Astrocyte (in vitro differentiated cells and primary cell): ENCODE data around the gene SLC25A30. TPM values are rescaled to one million over a fixed set of nuclear protein-coding genes. Genes with fewer than 3 reads are reported as not detected.

Experiments
- DNase-seq: peaks from one replicate; pipeline ENCODE4 v3.0.0-alpha.2; 2010; ENCODE audit warnings: low read depth
- FAIRE-seq: peaks from 2 replicates; lab custom pipeline; 2011; peaks lifted over from hg19 to GRCh38; lab: Jason Lieb, UNC
- H2AFZ ChIP-seq: 2 replicates; pipeline ENCODE4 v1.6.0; 2012; ENCODE audit warnings: low read depth, low read length, inconsistent platforms
- H3K27ac ChIP-seq: 2 replicates; pipeline ENCODE4 v1.5.1; 2011; ENCODE audit warnings: low read depth, low read length, inconsistent platforms
- H3K27me3 ChIP-seq: 2 replicates; pipeline ENCODE4 v1.6.0; 2011; ENCODE audit warnings: low read length, inconsistent platforms; ENCODE audit not compliant: insufficient read depth
- H3K36me3 ChIP-seq: 2 replicates; pipeline ENCODE4 v1.5.1; 2011; ENCODE audit warnings: low read length, inconsistent platforms; ENCODE audit not compliant: insufficient read depth
- H3K4me1 ChIP-seq: 2 replicates; pipeline ENCODE4 v1.5.1; 2011; ENCODE audit warnings: low read length, inconsistent platforms; ENCODE audit not compliant: insufficient read depth
- H3K4me2 ChIP-seq: 2 replicates; pipeline ENCODE4 v1.6.0; 2012; ENCODE audit warnings: low read length, inconsistent platforms
- H3K4me3 ChIP-seq: 2 replicates; pipeline ENCODE4 v1.5.1; 2011; ENCODE audit warnings: low read depth, mild to moderate bottlenecking, low read length, inconsistent platforms; ENCODE audit not compliant: insufficient read depth
- H3K79me2 ChIP-seq: 2 replicates; pipeline ENCODE4 v1.6.0; 2012; ENCODE audit warnings: mild to moderate bottlenecking, low read length, inconsistent platforms; ENCODE audit not compliant: insufficient read depth
- H3K9ac ChIP-seq: 2 replicates; pipeline ENCODE4 v1.6.0; 2012; ENCODE audit warnings: mild to moderate bottlenecking, low read length, inconsistent platforms
- H3K9me3 ChIP-seq: 2 replicates; pipeline ENCODE4 v1.5.1; 2012; ENCODE audit warnings: low read depth, mild to moderate bottlenecking, low read length, inconsistent platforms; ENCODE audit not compliant: insufficient read depth
- H4K20me1 ChIP-seq: 2 replicates; pipeline ENCODE4 v1.6.0; 2012; ENCODE audit warnings: low read length, inconsistent platforms; ENCODE audit not compliant: insufficient read depth
- H3K27ac Mint-ChIP-seq: one replicate; pipeline ENCODE4 v1.8.0; 2021; ENCODE audit warnings: mild to moderate bottlenecking, mixed read lengths; ENCODE audit not compliant: unreplicated experiment
- H3K27me3 Mint-ChIP-seq: one replicate; pipeline ENCODE4 v1.8.0; 2021; ENCODE audit warnings: low read depth, mixed read lengths; ENCODE audit not compliant: unreplicated experiment
- H3K36me3 Mint-ChIP-seq: one replicate; pipeline ENCODE4 v1.8.0; 2021; ENCODE audit warnings: low read depth, mixed read lengths; ENCODE audit not compliant: unreplicated experiment
- H3K4me1 Mint-ChIP-seq: one replicate; pipeline ENCODE4 v1.8.0; 2021; ENCODE audit warnings: low read depth, mixed read lengths; ENCODE audit not compliant: unreplicated experiment
- H3K4me3 Mint-ChIP-seq: one replicate; pipeline ENCODE4 v1.8.0; 2021; ENCODE audit warnings: mild to moderate bottlenecking, moderate library complexity, mixed read lengths; ENCODE audit not compliant: unreplicated experiment
- H3K9me3 Mint-ChIP-seq: one replicate; pipeline ENCODE4 v1.8.0; 2021; ENCODE audit warnings: mild to moderate bottlenecking, mixed read lengths; ENCODE audit not compliant: unreplicated experiment
- CTCF ChIP-seq: IDR thresholded peaks from 2 replicates; pipeline ENCODE4 v1.5.1; 2011; ENCODE audit warnings: low read depth, mild to moderate bottlenecking, inconsistent platforms, low read length, moderate library complexity; ENCODE audit not compliant: insufficient read depth
- EZH2 ChIP-seq: IDR thresholded peaks from 2 replicates; pipeline ENCODE4 v1.6.1; 2012; ENCODE audit warnings: mild to moderate bottlenecking, low read length, inconsistent platforms; ENCODE audit not compliant: insufficient read depth
- total RNA-seq: library from RNA; stranded (reverse); gene quantifications from 2 replicates; pipeline ENCODE4 v1.2.1, GENCODE V29; 2021

Gene SLC25A30
- total RNA-seq, 1 donor from 2014 or later = 14.3 TPM

- Histone ChIP-seq H3K27me3 (peaks cover 7% of the 10 kb centered on the region), H3K9ac (no peak overlapping the region), H3K9me3 (no peaks in the 10 kb centered on the region), H3K4me2 (no peak overlapping the region), H4K20me1 (no peaks in the 10 kb centered on the region), H3K4me1 (no peaks in the 10 kb centered on the region), H3K27ac (no peak overlapping the region), H2AFZ (no peak overlapping the region), H3K4me3 (no peak overlapping the region), H3K79me2 (no peaks in the 10 kb centered on the region), H3K36me3 (no peaks in the 10 kb centered on the region)
- FAIRE-seq (no peak), DNase-seq (no peak)
- H3K9me3 Mint-ChIP-seq = no peaks in the 10 kb centered on the region
- no peak overlapping the region for H3K27ac Mint-ChIP-seq
- H3K4me3 Mint-ChIP-seq = no peak overlapping the region
- TF ChIP-seq EZH2 (no peak), CTCF (no peak)
- H3K27me3 Mint-ChIP-seq = peaks cover 5% of the 10 kb centered on the region
- H3K4me1 Mint-ChIP-seq = peaks cover 6% of the 10 kb centered on the region
- peaks cover 1% of the 10 kb centered on the region for H3K36me3 Mint-ChIP-seq
Measured at GRCh38 chr13:45448965-45449559, 30.9 kb upstream of the SLC25A30 start.

GRCh38 chr13:45447050-45447661 lies 29.0 kb upstream of the SLC25A30 start:
- DNase-seq (no peak), FAIRE-seq (no peak)
- H3K4me3 Mint-ChIP-seq = no peak overlapping the region
- H3K79me2 ChIP-seq = no peaks in the 10 kb centered on the region
- H3K27ac ChIP-seq = no peak overlapping the region
- peaks cover 6% of the 10 kb centered on the region for H3K27me3 Mint-ChIP-seq
- H3K4me2 ChIP-seq = no peak overlapping the region
- H3K9me3 Mint-ChIP-seq = no peaks in the 10 kb centered on the region
- peaks cover 7% of the 10 kb centered on the region for H3K27me3 ChIP-seq
- no peaks in the 10 kb centered on the region for H3K36me3 ChIP-seq
- no peak overlapping the region for H3K9ac ChIP-seq
- H4K20me1 ChIP-seq = no peaks in the 10 kb centered on the region
- H3K4me3 ChIP-seq = no peak overlapping the region
- H3K4me1 ChIP-seq = no peaks in the 10 kb centered on the region
- no peak for TF ChIP-seq CTCF
- no peak for TF ChIP-seq EZH2
- no peak overlapping the region for H3K27ac Mint-ChIP-seq
- no peak overlapping the region for H2AFZ ChIP-seq
- H3K9me3 ChIP-seq = no peaks in the 10 kb centered on the region
- H3K4me1 Mint-ChIP-seq = peaks cover 6% of the 10 kb centered on the region
- H3K36me3 Mint-ChIP-seq = no peaks in the 10 kb centered on the region

- no peak overlapping the region for H3K4me3 ChIP-seq
- H3K27ac Mint-ChIP-seq = no peak overlapping the region
- H3K79me2 ChIP-seq = no peaks in the 10 kb centered on the region
- H3K27me3 Mint-ChIP-seq = peaks cover 6% of the 10 kb centered on the region
- no peak overlapping the region for H3K4me3 Mint-ChIP-seq
- H2AFZ ChIP-seq = no peak overlapping the region
- FAIRE-seq (no peak), DNase-seq (peak; percentile 64)
- H3K27me3 ChIP-seq = peaks cover 7% of the 10 kb centered on the region
- TF ChIP-seq CTCF (no peak), EZH2 (no peak)
- H3K9me3 Mint-ChIP-seq = no peaks in the 10 kb centered on the region
- no peaks in the 10 kb centered on the region for H3K36me3 ChIP-seq
- H3K9me3 ChIP-seq = no peaks in the 10 kb centered on the region
- no peaks in the 10 kb centered on the region for H3K36me3 Mint-ChIP-seq
- no peaks in the 10 kb centered on the region for H4K20me1 ChIP-seq
- H3K4me1 Mint-ChIP-seq = peaks cover 12% of the 10 kb centered on the region
- no peak overlapping the region for H3K9ac ChIP-seq
- no peaks in the 10 kb centered on the region for H3K4me1 ChIP-seq
- no peak overlapping the region for H3K27ac ChIP-seq
- no peak overlapping the region for H3K4me2 ChIP-seq
Measured at GRCh38 chr13:45446181-45446580, 28.0 kb upstream of the SLC25A30 start.
